ENCODE data around the gene HPCAL4.

- TF ChIP-seq, protein P1, sequence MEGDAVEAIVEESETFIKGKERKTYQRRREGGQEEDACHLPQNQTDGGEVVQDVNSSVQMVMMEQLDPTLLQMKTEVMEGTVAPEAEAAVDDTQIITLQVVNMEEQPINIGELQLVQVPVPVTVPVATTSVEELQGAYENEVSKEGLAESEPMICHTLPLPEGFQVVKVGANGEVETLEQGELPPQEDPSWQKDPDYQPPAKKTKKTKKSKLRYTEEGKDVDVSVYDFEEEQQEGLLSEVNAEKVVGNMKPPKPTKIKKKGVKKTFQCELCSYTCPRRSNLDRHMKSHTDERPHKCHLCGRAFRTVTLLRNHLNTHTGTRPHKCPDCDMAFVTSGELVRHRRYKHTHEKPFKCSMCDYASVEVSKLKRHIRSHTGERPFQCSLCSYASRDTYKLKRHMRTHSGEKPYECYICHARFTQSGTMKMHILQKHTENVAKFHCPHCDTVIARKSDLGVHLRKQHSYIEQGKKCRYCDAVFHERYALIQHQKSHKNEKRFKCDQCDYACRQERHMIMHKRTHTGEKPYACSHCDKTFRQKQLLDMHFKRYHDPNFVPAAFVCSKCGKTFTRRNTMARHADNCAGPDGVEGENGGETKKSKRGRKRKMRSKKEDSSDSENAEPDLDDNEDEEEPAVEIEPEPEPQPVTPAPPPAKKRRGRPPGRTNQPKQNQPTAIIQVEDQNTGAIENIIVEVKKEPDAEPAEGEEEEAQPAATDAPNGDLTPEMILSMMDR (IDR thresholded peaks at IDR 0.05 in 2 of 3, conservative IDR thresholded peaks at IDR 0.05 in 1 of 3; ENCODE audit: control insufficient read depth in 2 of 3, extremely low read depth in 1 of 3, insufficient read depth in 1 of 3, low read depth in 3 of 3, low read length in 3 of 3): no peak
- no peak for TF ChIP-seq CHD4 (IDR thresholded peaks at IDR 0.05)
- TF ChIP-seq EZH2 (IDR thresholded peaks at IDR 0.05; ENCODE audit: borderline replicate concordance, control insufficient read depth, low read depth, low read length): no peak
- TF ChIP-seq POLR2AphosphoS5 (IDR thresholded peaks at IDR 0.05; ENCODE audit: low read length): no peak
- TF ChIP-seq JUNB (IDR thresholded peaks at IDR 0.05): no peak
- TF ChIP-seq SP1 (IDR thresholded peaks at IDR 0.05; ENCODE audit: low read depth, low read length): no peak
- no peak for TF ChIP-seq POLR2AphosphoS2 (IDR thresholded peaks at IDR 0.05; ENCODE audit: low read depth, low read length)
- TF ChIP-seq MAX (IDR thresholded peaks at IDR 0.05; ENCODE audit: low read depth, low read length): no peak
- no peak for TF ChIP-seq EP300 (IDR thresholded peaks at IDR 0.05; ENCODE audit: borderline replicate concordance in 1 of 2, control insufficient read depth in 1 of 2, low read depth in 2 of 2, low read length in 2 of 2)
- no peak for TF ChIP-seq BHLHE40 (IDR thresholded peaks at IDR 0.05; ENCODE audit: borderline replicate concordance in 1 of 2, low read depth in 2 of 2, low read length in 1 of 2)
- no peak for TF ChIP-seq ZZZ3 (IDR thresholded peaks at IDR 0.05; ENCODE audit: control insufficient read depth, insufficient read length, low read depth)
- TF ChIP-seq HDAC6 (IDR thresholded peaks at IDR 0.05; ENCODE audit: unreplicated experiment): no peak
- no peak for TF ChIP-seq YY1 (IDR thresholded peaks at IDR 0.05; ENCODE audit: low read depth, low read length)
These were observed 41.5 kb downstream of the HPCAL4 start for GRCh38 chr1:39649636-39650185.

Data from GM12878 (cell line).